RWPE2 (cell line): ENCODE results near the gene GPRC5D.

ENCODE experiments used
- ATAC-seq: fragments of 200-7000 bp; cut with Tn5 transposase; 3 replicates; pipeline ENCODE4 v1.9.1; 2021; ENCODE audit warnings: low read depth
- DNase-seq: peaks from one replicate; pipeline ENCODE4 v3.0.0-alpha.2; 2020; ENCODE audit warnings: low spot score
- H3K27ac ChIP-seq: fragments of 450-650 bp; 2 replicates; pipeline ENCODE4 v1.5.1; 2017; ENCODE audit warnings: mild to moderate bottlenecking; ENCODE audit not compliant: poor library complexity, severe bottlenecking
- H3K27me3 ChIP-seq: fragments of 250-450 bp; sonication (Bioruptor Pico); 2 replicates; pipeline ENCODE4 v1.5.1; 2021; ENCODE audit warnings: mild to moderate bottlenecking, moderate library complexity; ENCODE audit not compliant: insufficient read depth, poor library complexity, severe bottlenecking
- H3K36me3 ChIP-seq: fragments of 250-450 bp; sonication (Bioruptor Pico); 2 replicates; pipeline ENCODE4 v1.5.1; 2020; ENCODE audit warnings: low read depth, mild to moderate bottlenecking, moderate library complexity
- H3K4me1 ChIP-seq: fragments of 250-450 bp; sonication (Bioruptor Pico); 2 replicates; pipeline ENCODE4 v1.5.1; 2021; ENCODE audit warnings: mild to moderate bottlenecking, moderate library complexity; ENCODE audit not compliant: insufficient read depth, poor library complexity, severe bottlenecking
- H3K4me3 ChIP-seq: fragments of 250-450 bp; sonication (Bioruptor Pico); 2 replicates; pipeline ENCODE4 v1.5.1; 2021; ENCODE audit warnings: mild to moderate bottlenecking, moderate library complexity; ENCODE audit not compliant: severe bottlenecking
- H3K9me3 ChIP-seq: fragments of 250-450 bp; sonication (Bioruptor Pico); 2 replicates; pipeline ENCODE4 v1.5.1; 2021; ENCODE audit warnings: mild to moderate bottlenecking, moderate library complexity; ENCODE audit not compliant: severe bottlenecking
- TF ChIP-seq, protein P1 (sequence below): fragments of 450-650 bp; IDR thresholded peaks from one replicate; pipeline ENCODE4 v1.5.1; 2017; ENCODE audit warnings: mild to moderate bottlenecking, moderate library complexity; ENCODE audit not compliant: poor library complexity, severe bottlenecking

GPRC5D gene

DNA sequence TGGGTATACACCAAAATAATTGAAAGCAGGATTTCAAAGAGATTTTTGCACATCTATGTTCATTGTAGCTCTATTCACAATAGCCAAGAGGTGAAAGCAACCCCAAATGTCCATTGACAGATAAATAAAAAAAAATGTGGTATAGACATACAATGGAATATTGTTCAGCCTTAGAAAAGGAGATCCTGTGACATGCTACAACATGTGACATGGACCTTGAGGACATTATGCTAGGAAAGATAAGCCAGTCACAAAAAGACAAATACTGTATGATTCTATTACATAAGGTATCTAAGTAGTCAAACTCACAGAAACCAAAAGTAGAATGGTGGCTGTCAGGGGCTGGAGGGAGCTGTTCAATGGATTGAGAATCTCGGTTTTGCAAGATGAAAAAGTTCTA lies 12.1 kb downstream of the GPRC5D start:
- no peaks in the 10 kb centered on the region for H3K27me3 ChIP-seq
- TF ChIP-seq, protein P1, sequence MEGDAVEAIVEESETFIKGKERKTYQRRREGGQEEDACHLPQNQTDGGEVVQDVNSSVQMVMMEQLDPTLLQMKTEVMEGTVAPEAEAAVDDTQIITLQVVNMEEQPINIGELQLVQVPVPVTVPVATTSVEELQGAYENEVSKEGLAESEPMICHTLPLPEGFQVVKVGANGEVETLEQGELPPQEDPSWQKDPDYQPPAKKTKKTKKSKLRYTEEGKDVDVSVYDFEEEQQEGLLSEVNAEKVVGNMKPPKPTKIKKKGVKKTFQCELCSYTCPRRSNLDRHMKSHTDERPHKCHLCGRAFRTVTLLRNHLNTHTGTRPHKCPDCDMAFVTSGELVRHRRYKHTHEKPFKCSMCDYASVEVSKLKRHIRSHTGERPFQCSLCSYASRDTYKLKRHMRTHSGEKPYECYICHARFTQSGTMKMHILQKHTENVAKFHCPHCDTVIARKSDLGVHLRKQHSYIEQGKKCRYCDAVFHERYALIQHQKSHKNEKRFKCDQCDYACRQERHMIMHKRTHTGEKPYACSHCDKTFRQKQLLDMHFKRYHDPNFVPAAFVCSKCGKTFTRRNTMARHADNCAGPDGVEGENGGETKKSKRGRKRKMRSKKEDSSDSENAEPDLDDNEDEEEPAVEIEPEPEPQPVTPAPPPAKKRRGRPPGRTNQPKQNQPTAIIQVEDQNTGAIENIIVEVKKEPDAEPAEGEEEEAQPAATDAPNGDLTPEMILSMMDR: no peak
- no peak overlapping the region for H3K27ac ChIP-seq
- no peaks in the 10 kb centered on the region for H3K36me3 ChIP-seq
- DNase-seq (no peak), ATAC-seq (no peak)
- H3K9me3 ChIP-seq: no peaks in the 10 kb centered on the region
- no peaks in the 10 kb centered on the region for H3K4me1 ChIP-seq
- H3K4me3 ChIP-seq: no peak overlapping the region

DNA sequence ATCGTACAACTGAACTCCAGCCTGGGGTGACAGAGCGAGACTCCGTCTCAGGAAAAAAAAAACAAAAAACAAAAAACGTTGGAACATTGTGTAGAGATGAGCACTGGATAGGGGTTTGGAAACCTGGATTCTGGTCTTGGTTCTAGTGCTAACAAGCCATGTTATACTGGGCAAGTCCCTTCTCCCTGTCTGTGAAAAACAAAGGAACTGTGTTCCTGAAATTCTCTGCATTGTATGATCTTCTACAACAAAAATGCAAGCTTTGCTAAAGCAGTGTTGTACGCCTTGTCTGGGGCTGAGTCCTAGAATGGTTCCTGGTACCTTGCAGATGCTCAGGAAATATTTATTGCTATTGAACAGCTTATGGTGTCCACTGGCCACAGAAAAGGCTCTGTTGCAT lies 13.4 kb downstream of the GPRC5D start:
- Histone ChIP-seq H3K27me3 (no peaks in the 10 kb centered on the region), H3K27ac (no peak overlapping the region), H3K9me3 (no peaks in the 10 kb centered on the region), H3K4me1 (no peaks in the 10 kb centered on the region), H3K36me3 (no peaks in the 10 kb centered on the region), H3K4me3 (no peak overlapping the region)
- DNase-seq (no peak), ATAC-seq (no peak)
- TF ChIP-seq, protein P1: no peak

DNA sequence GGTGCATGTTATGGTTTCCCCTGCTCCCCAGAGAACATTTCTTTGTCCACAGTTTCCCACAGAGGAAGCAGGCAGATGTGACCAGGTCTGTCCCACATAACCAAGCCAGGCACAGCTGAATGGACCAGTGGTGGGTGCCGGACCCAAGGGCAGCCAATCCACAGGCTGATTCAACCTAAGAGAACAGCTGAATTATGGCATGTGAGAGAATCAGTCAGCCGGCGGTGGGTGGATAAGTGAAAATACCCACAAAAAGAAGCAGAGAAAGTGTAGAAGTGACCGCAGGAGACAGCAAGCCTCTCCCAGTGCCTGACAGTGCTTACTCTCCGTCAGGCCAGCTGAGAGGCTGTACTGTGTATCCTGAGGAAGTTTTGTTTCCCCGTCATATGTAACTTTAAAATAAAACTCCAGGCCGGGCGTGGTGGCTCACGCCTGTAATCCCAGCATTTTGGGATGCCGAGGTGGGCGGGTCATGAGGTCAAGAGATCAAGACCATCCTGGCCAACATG lies 14.9 kb downstream of the GPRC5D start:
- Histone ChIP-seq H3K27ac (no peak overlapping the region), H3K27me3 (no peaks in the 10 kb centered on the region), H3K4me3 (no peak overlapping the region), H3K36me3 (no peaks in the 10 kb centered on the region), H3K4me1 (no peaks in the 10 kb centered on the region), H3K9me3 (no peaks in the 10 kb centered on the region)
- DNase-seq (no peak), ATAC-seq (no peak)
- TF ChIP-seq, protein P1: no peak

DNA sequence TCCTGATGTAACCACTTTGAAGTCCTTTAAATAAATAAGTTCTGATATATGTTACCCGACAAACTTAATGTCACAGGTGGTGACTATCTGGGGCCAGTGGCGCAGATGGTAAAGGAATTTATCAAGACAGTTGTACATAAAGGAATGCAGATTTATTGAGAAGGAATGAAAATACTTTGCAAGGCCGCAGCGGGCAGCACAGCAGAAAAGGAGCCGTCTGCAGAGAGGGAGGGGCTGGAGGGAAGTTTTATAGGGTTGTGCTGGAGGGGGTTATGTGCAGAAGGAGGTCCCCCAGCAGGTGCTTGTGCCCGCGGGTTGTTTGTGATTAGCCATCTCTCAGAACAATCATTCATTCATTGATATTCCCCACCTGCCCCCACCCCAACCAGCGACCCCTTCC lies 17.4 kb downstream of the GPRC5D start:
- Histone ChIP-seq H3K4me3 (no peak overlapping the region), H3K9me3 (no peaks in the 10 kb centered on the region), H3K36me3 (no peaks in the 10 kb centered on the region), H3K4me1 (no peaks in the 10 kb centered on the region), H3K27me3 (no peaks in the 10 kb centered on the region), H3K27ac (no peak overlapping the region)
- DNase-seq (no peak), ATAC-seq (no peak)
- TF ChIP-seq, protein P1: no peak

DNA sequence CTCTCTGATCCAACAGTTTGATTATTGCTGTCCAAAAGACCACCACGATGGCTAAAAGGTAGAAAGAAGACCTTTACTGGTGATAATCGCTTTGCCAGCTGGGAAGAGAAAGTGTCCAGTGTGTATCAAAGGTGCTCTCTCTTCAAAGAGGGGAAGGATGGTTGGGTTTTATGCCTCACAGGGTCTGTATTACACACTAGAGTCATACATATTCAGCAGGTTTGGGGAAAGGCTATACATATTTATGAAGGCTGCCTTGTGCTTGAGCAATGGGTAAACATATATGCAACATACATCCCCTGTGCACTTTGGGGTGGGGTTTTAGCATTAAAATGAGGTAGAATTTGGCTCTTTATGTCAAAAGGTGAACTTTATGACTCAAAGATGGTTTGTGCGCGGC lies 18.2 kb downstream of the GPRC5D start:
- no peak for ATAC-seq
- Histone ChIP-seq H3K9me3 (no peaks in the 10 kb centered on the region), H3K36me3 (no peaks in the 10 kb centered on the region), H3K4me1 (no peaks in the 10 kb centered on the region), H3K27ac (no peak overlapping the region), H3K4me3 (no peak overlapping the region), H3K27me3 (no peaks in the 10 kb centered on the region)
- no peak for DNase-seq
- TF ChIP-seq, protein P1: no peak
